HepG2 (cell line): ENCODE data around the gene CPXM2. TPM values are rescaled to one million over a fixed set of nuclear protein-coding genes. Genes with fewer than 3 reads are reported as not detected.

Experiments
- ATAC-seq: fragments of 200-7000 bp; cut with Tn5 transposase; 3 replicates; pipeline ENCODE4 v1.9.1; 2020; ENCODE audit warnings: mild to moderate bottlenecking, moderate library complexity
- BruUV-seq: library from RNA; stranded (reverse); fragments of 400-500 nt; replicated peaks from 2 replicates; lab custom pipeline; 2021; lab: Mats Ljungman, UMichigan
- CTCF ChIA-PET: fragments of 300-600 bp; formaldehyde crosslinking; extraction: SDS; loops from one replicate; lab custom pipeline; 2021; ENCODE audit warnings: low total read pairs, inconsistent platforms, low intra/inter-chr PET ratio; lab: Yijun Ruan, JAX
- POLR2A ChIA-PET: fragments of 350-600 bp; sonication (Branson Sonifier 250); formaldehyde crosslinking; loops from one replicate; lab custom pipeline; 2020; ENCODE audit warnings: antibody characterized with exemption, inconsistent platforms; lab: Yijun Ruan, JAX
- DNase-seq: peaks from one replicate; pipeline ENCODE4 v3.0.0-alpha.2; 2015; ENCODE audit warnings: low spot score
- FAIRE-seq: peaks from 3 replicates; lab custom pipeline; 2011; peaks lifted over from hg19 to GRCh38; lab: Jason Lieb, UNC
- H2AFZ ChIP-seq: one replicate; pipeline ENCODE4 v1.6.1; 2011; ENCODE audit warnings: low read length, inconsistent platforms
- H3K27ac ChIP-seq: fragments of 300-600 bp; 3 replicates; pipeline ENCODE4 v1.8.0; 2011; ENCODE audit warnings: mixed run types, mild to moderate bottlenecking, mixed read lengths, low read length, inconsistent platforms; ENCODE audit not compliant: insufficient read depth; ENCODE audit errors: extremely low read length
- H3K27me3 ChIP-seq, 2 experiments: fragments of 200-600 bp in 1 of 2; 2 replicates in 1 of 2; 3 replicates in 1 of 2; pipeline versions ENCODE4 v1.6.0 to v1.8.0; 2011; ENCODE audit warnings: low read length in 2 of 2, mild to moderate bottlenecking in 2 of 2, moderate library complexity in 2 of 2, inconsistent platforms in 1 of 2; ENCODE audit not compliant: insufficient read depth in 2 of 2, control insufficient read depth in 1 of 2
- H3K36me3 ChIP-seq, 2 experiments: fragments of 200-600 bp in 1 of 2; replicated peaks in 1 of 2; 2 replicates in 1 of 2; 3 replicates in 1 of 2; pipeline versions ENCODE4 v1.5.1 to v1.8.0; 2011; ENCODE audit warnings: low read length in 2 of 2, inconsistent platforms in 1 of 2; ENCODE audit not compliant: insufficient read depth in 2 of 2, control insufficient read depth in 1 of 2
- H3K4me1 ChIP-seq: 2 replicates; pipeline ENCODE4 v1.5.1; 2012; ENCODE audit warnings: low read length, inconsistent platforms; ENCODE audit not compliant: insufficient read depth
- H3K4me2 ChIP-seq: 2 replicates; pipeline ENCODE4 v1.6.0; 2011; ENCODE audit warnings: low read depth, low read length, inconsistent platforms
- H3K4me3 ChIP-seq, 3 experiments: fragments of 200-600 bp in 1 of 3; sonication (generic), shearing (Covaris generic) in 1 of 3; replicated peaks in 1 of 3; 2 replicates each; pipeline ENCODE4 v1.5.1; 2011 to 2016; ENCODE audit warnings: low read length in 3 of 3, inconsistent platforms in 2 of 3, low read depth in 2 of 3, mild to moderate bottlenecking in 2 of 3, control low read depth in 1 of 3, mixed read lengths in 1 of 3; ENCODE audit not compliant: insufficient read depth in 1 of 3
- H3K79me2 ChIP-seq: one replicate; pipeline ENCODE4 v1.6.1; 2011; ENCODE audit warnings: low read length, inconsistent platforms; ENCODE audit not compliant: insufficient read depth
- H3K9ac ChIP-seq: 2 replicates; pipeline ENCODE4 v1.6.0; 2011; ENCODE audit warnings: mild to moderate bottlenecking, low read depth, low read length, inconsistent platforms; ENCODE audit not compliant: insufficient read depth
- H3K9me3 ChIP-seq: 2 replicates; pipeline ENCODE4 v1.5.1; 2012; ENCODE audit warnings: mild to moderate bottlenecking, low read length
- H4K20me1 ChIP-seq: 2 replicates; pipeline ENCODE4 v1.6.0; 2011; ENCODE audit warnings: inconsistent platforms, mild to moderate bottlenecking, low read length, moderate library complexity; ENCODE audit not compliant: insufficient read depth
- ETS1 ChIP-seq: sonication (generic); formaldehyde crosslinking; IDR thresholded peaks from 2 replicates; pipeline ENCODE4 v1.4.0; 2020; ENCODE audit warnings: missing genetic modification reagents
- FOXM1 ChIP-seq: sonication (generic); formaldehyde crosslinking; IDR thresholded peaks from 2 replicates; pipeline ENCODE4 v1.5.0; 2020; ENCODE audit warnings: missing genetic modification reagents
- HDAC6 ChIP-seq: fragments of 200-600 bp; sonication (generic); IDR thresholded peaks from 2 replicates; pipeline ENCODE4 v1.7.0; 2017; ENCODE audit warnings: mild to moderate bottlenecking, antibody characterized with exemption, low read length, low read depth
- IRF2 ChIP-seq: IDR thresholded peaks from 2 replicates; pipeline ENCODE4 v1.6.1; 2018; ENCODE audit warnings: missing genetic modification reagents, missing compliant biosample characterization
- KDM6A ChIP-seq: IDR thresholded peaks from 2 replicates; pipeline ENCODE4 v1.6.1; 2016; ENCODE audit warnings: low read depth
- KLF12 ChIP-seq: sonication (generic); formaldehyde crosslinking; IDR thresholded peaks from 2 replicates; pipeline ENCODE4 v1.4.0; 2020; ENCODE audit warnings: missing genetic modification reagents, borderline replicate concordance
- MYC ChIP-seq: sonication (generic); formaldehyde crosslinking; IDR thresholded peaks from 2 replicates; pipeline ENCODE4 v1.9.0; 2021; ENCODE audit warnings: missing genetic modification reagents, borderline replicate concordance
- POLR2A ChIP-seq, 2 experiments: IDR thresholded peaks; 2 replicates each; pipeline ENCODE4 v1.6.1; 2011; ENCODE audit warnings: low read depth in 2 of 2, low read length in 2 of 2, mild to moderate bottlenecking in 1 of 2, moderate library complexity in 1 of 2; ENCODE audit not compliant: insufficient read depth in 1 of 2
- SOX6 ChIP-seq, 2 experiments: fragments of 450-650 bp in 1 of 2; sonication (generic) in 1 of 2; formaldehyde crosslinking in 1 of 2; IDR thresholded peaks; 2 replicates each; pipeline versions ENCODE4 v1.4.0 to v1.6.1; 2017 to 2020; ENCODE audit warnings: antibody characterized with exemption in 1 of 2, mild to moderate bottlenecking in 1 of 2, missing genetic modification reagents in 1 of 2
- SUZ12 ChIP-seq: fragments of 150-350 bp; IDR thresholded peaks from 2 replicates; pipeline ENCODE4 v1.6.1; 2014; ENCODE audit warnings: low read depth, low read length
- ZBTB46 ChIP-seq: sonication (generic); formaldehyde crosslinking; IDR thresholded peaks from 2 replicates; pipeline ENCODE4 v1.4.0; 2020; ENCODE audit warnings: mild to moderate bottlenecking, missing genetic modification reagents, borderline replicate concordance
- ZFP90 ChIP-seq: sonication (generic); formaldehyde crosslinking; IDR thresholded peaks from 2 replicates; pipeline ENCODE4 v1.8.0; 2022; ENCODE audit warnings: missing genetic modification reagents, mild to moderate bottlenecking, inconsistent platforms, borderline replicate concordance
- WGBS: methylation state at CpG from one replicate; pipeline ENCODE4 v1.1.6; 2017; ENCODE audit warnings: low lambda C conversion rate; 5-methylcytosine and 5-hydroxymethylcytosine counted together
- in situ Hi-C: cut with HindIII; loops from 2 replicates; pipeline ENCODE4 v1.10.0; 2017; ENCODE audit warnings: low pct_unique_long_range_greater_than_20kb; ENCODE audit not compliant: extremely low pct_ligation_motif_present
- intact Hi-C: fragments of 100-400 bp; cut with micrococcal nuclease; formaldehyde crosslinking; loops from one replicate; pipeline ENCODE4 v1.10.0; 2022; ENCODE audit not compliant: unreplicated experiment
- polyA plus RNA-seq, 8 experiments: library from polyadenylated mRNA; depleted of rRNA in 3 of 8; stranded (reverse) in 7 of 8; unstranded in 1 of 8; fragments of >200 nt; fragmentation: Illumina TruSeq in 4 of 8; extraction: Trizol in 4 of 8; gene quantifications; 2 replicates each; pipeline versions ENCODE4 v1.2.1 to v1.2.3, GENCODE V29; 2011 to 2016; ENCODE audit warnings: low read depth in 4 of 8, missing spikeins in 1 of 8, mixed read lengths in 1 of 8; ENCODE audit not compliant: insufficient read depth in 1 of 8
- total RNA-seq, 5 experiments: library from RNA; depleted of rRNA; stranded (reverse); fragments of >200 nt; fragmentation: Illumina TruSeq; extraction: Trizol; gene quantifications; 2 replicates each; pipeline ENCODE4 v1.2.3, GENCODE V29; 2016; ENCODE audit warnings: low read depth in 1 of 5
- TF ChIP-seq, protein P1 (sequence below): sonication (generic); formaldehyde crosslinking; IDR thresholded peaks from 2 replicates; pipeline ENCODE4 v1.4.0; 2020; ENCODE audit warnings: low read depth, mild to moderate bottlenecking, missing genetic modification reagents

The CPXM2 gene
- total and polyA plus RNA-seq, 2 of the 13 experiments (the other 11 are each of a cell fraction or from before 2014, with no cell fraction given): 0.03 TPM; not detected in 1

GRCh38 chr10:123888751-123889150 is 2.9 kb downstream of the CPXM2 start:
- no peaks in the 10 kb centered on the region for H3K9me3 ChIP-seq
- peaks cover 0 to 4% of the 10 kb centered on the region in 2 experiments; a peak in 2 of 5 replicates for H3K27me3 ChIP-seq
- no peak for ATAC-seq
- no peak for FAIRE-seq
- in situ Hi-C loops: no loop called here
- no peak overlapping the region for H3K4me2 ChIP-seq
- no peaks in the 10 kb centered on the region for H3K79me2 ChIP-seq
- no peak overlapping the region for H3K4me3 ChIP-seq
- BruUV-seq: no TSS peak
- no peaks in the 10 kb centered on the region for H3K36me3 ChIP-seq
- WGBS: 22% methylated on average over 3 of the region's 5 CpGs
- H3K27ac ChIP-seq: no peak overlapping the region
- ChIA-PET POLR2A (no interaction called here), CTCF (no interaction called here)
- H2AFZ ChIP-seq: no peak overlapping the region
- no peaks in the 10 kb centered on the region for H4K20me1 ChIP-seq
- intact Hi-C loops: no loop called here
- H3K9ac ChIP-seq: no peak overlapping the region
- no peak for DNase-seq
- TF ChIP-seq IRF2: no peak
- no peak for TF ChIP-seq MYC (CRISPR knock-in tag)
- no peak for TF ChIP-seq FOXM1 (CRISPR knock-in tag)
- TF ChIP-seq ETS1 (CRISPR knock-in tag): no peak
- TF ChIP-seq ZFP90 (CRISPR knock-in tag): no peak
- no peak for TF ChIP-seq ZBTB46 (CRISPR knock-in tag)
- TF ChIP-seq POLR2A (IDR thresholded peaks at IDR 0.05; ENCODE audit: insufficient read depth in 1 of 2, low read depth in 2 of 2, low read length in 2 of 2): no peak
- no peak for TF ChIP-seq KLF12 (CRISPR knock-in tag)
- TF ChIP-seq SUZ12: no peak
- TF ChIP-seq HDAC6: no peak
- no peak for TF ChIP-seq KDM6A
- no peak for TF ChIP-seq SOX6 (IDR thresholded peaks at IDR 0.05)
- no peak for TF ChIP-seq SOX6 (CRISPR knock-in tag; IDR thresholded peaks at IDR 0.05)
- TF ChIP-seq, protein P1, sequence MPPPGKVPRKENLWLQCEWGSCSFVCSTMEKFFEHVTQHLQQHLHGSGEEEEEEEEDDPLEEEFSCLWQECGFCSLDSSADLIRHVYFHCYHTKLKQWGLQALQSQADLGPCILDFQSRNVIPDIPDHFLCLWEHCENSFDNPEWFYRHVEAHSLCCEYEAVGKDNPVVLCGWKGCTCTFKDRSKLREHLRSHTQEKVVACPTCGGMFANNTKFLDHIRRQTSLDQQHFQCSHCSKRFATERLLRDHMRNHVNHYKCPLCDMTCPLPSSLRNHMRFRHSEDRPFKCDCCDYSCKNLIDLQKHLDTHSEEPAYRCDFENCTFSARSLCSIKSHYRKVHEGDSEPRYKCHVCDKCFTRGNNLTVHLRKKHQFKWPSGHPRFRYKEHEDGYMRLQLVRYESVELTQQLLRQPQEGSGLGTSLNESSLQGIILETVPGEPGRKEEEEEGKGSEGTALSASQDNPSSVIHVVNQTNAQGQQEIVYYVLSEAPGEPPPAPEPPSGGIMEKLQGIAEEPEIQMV (CRISPR knock-in tag): no peak
- H3K4me1 ChIP-seq: no peaks in the 10 kb centered on the region
